Neural progenitor cell (in vitro differentiated cells): ENCODE measurements around the gene PLXNB1.

Experiments used
- CTCF ChIP-seq: fragments of 200-600 bp; sonication (generic); IDR thresholded peaks from 2 replicates; pipeline ENCODE4 v1.5.1; 2017; ENCODE audit warnings: antibody characterized with exemption, mild to moderate bottlenecking
- EZH2 ChIP-seq: fragments of 200-600 bp; sonication (generic); IDR thresholded peaks from 2 replicates; pipeline ENCODE4 v1.6.1; 2017; ENCODE audit warnings: antibody characterized with exemption, mild to moderate bottlenecking, moderate library complexity

GRCh38 chr3:48409291-48410201 is 20.3 kb downstream of the PLXNB1 start:
- no peak for TF ChIP-seq CTCF
- no peak for TF ChIP-seq EZH2
